Smooth muscle cell (in vitro differentiated cells): ENCODE data around the gene ALG9. TPM values are rescaled to one million over a fixed set of nuclear protein-coding genes. Genes with fewer than 3 reads are reported as not detected.
"Not testable (repeated sequence)": the region's sequence is repeated elsewhere in the genome, so short reads cannot be mapped to it uniquely, and the experiment has no call there.

Experiments used
- DNase-seq: peaks from one replicate; lab custom pipeline; 2025; ENCODE audit not compliant: unreplicated experiment; lab: John Stamatoyannopoulos, UW
- H2AFZ ChIP-seq: fragments of 200-600 bp; sonication (generic); 2 replicates; pipeline ENCODE4 v1.6.0; 2016; ENCODE audit warnings: antibody characterized with exemption, low read depth, mild to moderate bottlenecking
- H3F3A ChIP-seq: fragments of 200-600 bp; sonication (generic); 2 replicates; pipeline ENCODE4 v1.6.0; 2017; ENCODE audit warnings: antibody characterized with exemption, low read depth
- H3K27ac ChIP-seq: fragments of 200-600 bp; sonication (generic); 2 replicates; pipeline ENCODE4 v1.5.1; 2016; ENCODE audit warnings: low read depth, mild to moderate bottlenecking
- H3K27me3 ChIP-seq: fragments of 200-600 bp; sonication (generic); 2 replicates; pipeline ENCODE4 v1.6.1; 2016; ENCODE audit warnings: low read depth, mild to moderate bottlenecking
- H3K36me3 ChIP-seq: fragments of 200-600 bp; sonication (generic); 2 replicates; pipeline ENCODE4 v1.5.1; 2016; ENCODE audit warnings: low read depth
- H3K4me1 ChIP-seq: fragments of 200-600 bp; sonication (generic); 2 replicates; pipeline ENCODE4 v1.5.1; 2016; ENCODE audit warnings: low read depth
- H3K4me2 ChIP-seq: fragments of 200-600 bp; sonication (generic); 2 replicates; pipeline ENCODE4 v1.6.0; 2016; ENCODE audit warnings: mild to moderate bottlenecking
- H3K4me3 ChIP-seq: fragments of 200-600 bp; sonication (generic); 2 replicates; pipeline ENCODE4 v1.5.1; 2016; ENCODE audit warnings: mild to moderate bottlenecking
- H3K79me2 ChIP-seq: fragments of 200-600 bp; sonication (generic); 2 replicates; pipeline ENCODE4 v1.6.0; 2016; ENCODE audit warnings: low read depth, mild to moderate bottlenecking
- H3K9ac ChIP-seq: fragments of 200-600 bp; sonication (generic); 2 replicates; pipeline ENCODE4 v1.6.0; 2016; ENCODE audit warnings: low read depth
- H3K9me3 ChIP-seq: fragments of 200-600 bp; sonication (generic); replicated peaks from 2 replicates; pipeline ENCODE4 v1.5.1; 2016; ENCODE audit warnings: low read depth
- H4K20me1 ChIP-seq: fragments of 200-600 bp; sonication (generic); 2 replicates; pipeline ENCODE4 v1.6.0; 2016; ENCODE audit warnings: low read depth
- WGBS: methylation state at CpG from one replicate; pipeline ENCODE4 v1.1.7; 2016; ENCODE audit warnings: low lambda C conversion rate; 5-methylcytosine and 5-hydroxymethylcytosine counted together
- polyA plus RNA-seq: library from polyadenylated mRNA; unstranded; fragments of >200 nt; fragmentation: Nextera tagmentation; extraction: Ambion mirVana; gene quantifications from 2 replicates; pipeline ENCODE4 v1.2.1, GENCODE V29; 2016
- total RNA-seq: library from RNA; depleted of rRNA; stranded (reverse); fragments of >200 nt; gene quantifications from 2 replicates; pipeline ENCODE4 v1.2.3, GENCODE V29; 2014
- TF ChIP-seq, protein P1 (sequence below): fragments of 200-600 bp; sonication (generic); IDR thresholded peaks from 2 replicates; pipeline ENCODE4 v1.5.1; 2017; ENCODE audit warnings: borderline replicate concordance, mild to moderate bottlenecking, antibody characterized with exemption; ENCODE audit not compliant: insufficient read depth, poor library complexity, severe bottlenecking

ALG9 gene
- total and polyA plus RNA-seq, 2 experiments from 2014 or later = 70.5 to 116 TPM

DNA sequence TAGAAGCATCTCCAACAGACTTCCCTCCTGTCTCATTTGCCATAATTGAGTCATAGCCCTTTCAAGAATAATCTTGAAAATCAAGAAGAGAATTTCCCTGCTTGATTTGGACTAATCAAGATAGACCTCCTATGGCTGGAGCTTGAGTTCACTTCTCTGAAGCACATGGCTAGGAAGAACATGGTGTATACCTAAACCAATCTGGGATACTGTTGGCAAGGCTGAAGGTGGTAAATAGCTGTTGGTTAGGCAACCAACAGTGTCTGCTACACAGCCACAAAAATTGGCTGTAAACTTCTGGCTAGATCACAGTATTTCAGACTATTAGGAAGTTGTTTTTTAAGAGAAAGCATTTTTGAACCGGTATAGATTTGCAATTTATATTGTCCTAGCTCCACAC lies 35.3 kb upstream of the ALG9 start:
- no peak overlapping the region for H3K27ac ChIP-seq
- H3K36me3 ChIP-seq = no peaks in the 10 kb centered on the region
- TF ChIP-seq, protein P1, sequence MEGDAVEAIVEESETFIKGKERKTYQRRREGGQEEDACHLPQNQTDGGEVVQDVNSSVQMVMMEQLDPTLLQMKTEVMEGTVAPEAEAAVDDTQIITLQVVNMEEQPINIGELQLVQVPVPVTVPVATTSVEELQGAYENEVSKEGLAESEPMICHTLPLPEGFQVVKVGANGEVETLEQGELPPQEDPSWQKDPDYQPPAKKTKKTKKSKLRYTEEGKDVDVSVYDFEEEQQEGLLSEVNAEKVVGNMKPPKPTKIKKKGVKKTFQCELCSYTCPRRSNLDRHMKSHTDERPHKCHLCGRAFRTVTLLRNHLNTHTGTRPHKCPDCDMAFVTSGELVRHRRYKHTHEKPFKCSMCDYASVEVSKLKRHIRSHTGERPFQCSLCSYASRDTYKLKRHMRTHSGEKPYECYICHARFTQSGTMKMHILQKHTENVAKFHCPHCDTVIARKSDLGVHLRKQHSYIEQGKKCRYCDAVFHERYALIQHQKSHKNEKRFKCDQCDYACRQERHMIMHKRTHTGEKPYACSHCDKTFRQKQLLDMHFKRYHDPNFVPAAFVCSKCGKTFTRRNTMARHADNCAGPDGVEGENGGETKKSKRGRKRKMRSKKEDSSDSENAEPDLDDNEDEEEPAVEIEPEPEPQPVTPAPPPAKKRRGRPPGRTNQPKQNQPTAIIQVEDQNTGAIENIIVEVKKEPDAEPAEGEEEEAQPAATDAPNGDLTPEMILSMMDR = no peak
- H3K4me1 ChIP-seq = no peaks in the 10 kb centered on the region
- no peak overlapping the region for H3K4me3 ChIP-seq
- no peaks in the 10 kb centered on the region for H4K20me1 ChIP-seq
- 96% methylated on average over 1 of the region's 1 CpG for WGBS
- no peak for DNase-seq
- H3K27me3 ChIP-seq = no peaks in the 10 kb centered on the region
- H3K9me3 ChIP-seq = no peaks in the 10 kb centered on the region
- H3K9ac ChIP-seq = no peak overlapping the region
- no peaks in the 10 kb centered on the region for H3K79me2 ChIP-seq
- H3K4me2 ChIP-seq = no peak overlapping the region
- no peaks in the 10 kb centered on the region for H3F3A ChIP-seq
- H2AFZ ChIP-seq = no peak overlapping the region

DNA sequence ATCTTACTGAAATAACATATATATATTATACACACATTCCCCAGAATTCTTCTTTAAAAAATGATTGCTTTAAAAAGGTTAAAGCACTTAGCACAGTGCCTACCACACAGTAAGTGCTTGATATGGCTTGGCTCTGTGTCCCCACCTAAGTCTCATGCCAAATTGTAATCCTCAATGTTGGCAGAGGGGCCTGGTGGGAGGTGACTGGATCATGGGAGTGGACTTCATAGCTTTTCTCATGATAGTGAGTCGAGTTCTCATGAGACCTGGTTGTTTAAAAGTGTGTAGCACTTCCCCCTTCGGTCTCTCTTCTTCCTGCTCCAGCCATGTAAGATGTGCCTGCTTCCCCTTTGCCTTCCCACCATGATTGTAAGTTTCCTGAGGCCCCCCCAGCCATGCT lies 34.0 kb upstream of the ALG9 start:
- Histone ChIP-seq H3K27me3 (no peaks in the 10 kb centered on the region), H2AFZ (no peak overlapping the region), H3K27ac (no peak overlapping the region), H3F3A (no peaks in the 10 kb centered on the region), H3K79me2 (no peaks in the 10 kb centered on the region), H3K36me3 (no peaks in the 10 kb centered on the region), H3K4me3 (no peak overlapping the region), H3K4me1 (no peaks in the 10 kb centered on the region), H3K9ac (no peak overlapping the region), H4K20me1 (no peaks in the 10 kb centered on the region), H3K9me3 (no peaks in the 10 kb centered on the region), H3K4me2 (no peak overlapping the region)
- no peak for DNase-seq
- TF ChIP-seq, protein P1 = no peak
- WGBS = 79% methylated on average over 2 of the region's 2 CpGs

DNA sequence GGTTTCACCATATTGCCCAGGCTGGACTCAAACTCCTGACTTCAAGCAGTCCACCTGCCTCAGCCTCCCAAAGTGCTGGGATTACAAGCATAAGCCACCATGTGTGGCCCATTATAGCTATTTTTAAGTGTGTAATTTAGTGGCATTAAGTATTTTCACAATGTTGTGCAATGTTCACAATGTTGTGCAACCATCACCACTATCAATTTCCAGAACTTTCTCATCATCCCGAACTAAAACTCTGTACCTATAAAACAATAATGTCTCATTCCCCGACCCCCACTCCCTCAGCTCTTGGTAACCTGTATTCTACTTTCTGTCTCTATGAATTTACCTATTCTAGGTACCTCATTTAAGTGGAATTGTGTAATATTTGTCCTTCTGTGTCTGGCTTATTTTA lies 15.5 kb upstream of the ALG9 start:
- H3K27me3 ChIP-seq = no peaks in the 10 kb centered on the region
- no peaks in the 10 kb centered on the region for H3K9me3 ChIP-seq
- H3K27ac ChIP-seq = no peak overlapping the region
- no peak overlapping the region for H3K9ac ChIP-seq
- no peaks in the 10 kb centered on the region for H3K36me3 ChIP-seq
- H3K79me2 ChIP-seq = no peaks in the 10 kb centered on the region
- H2AFZ ChIP-seq = no peak overlapping the region
- H3F3A ChIP-seq = no peaks in the 10 kb centered on the region
- TF ChIP-seq, protein P1 = no peak
- H3K4me1 ChIP-seq = no peaks in the 10 kb centered on the region
- no peak overlapping the region for H3K4me2 ChIP-seq
- no peak for DNase-seq
- no peak overlapping the region for H3K4me3 ChIP-seq
- H4K20me1 ChIP-seq = no peaks in the 10 kb centered on the region
- WGBS = 85% methylated on average over 2 of the region's 2 CpGs

DNA sequence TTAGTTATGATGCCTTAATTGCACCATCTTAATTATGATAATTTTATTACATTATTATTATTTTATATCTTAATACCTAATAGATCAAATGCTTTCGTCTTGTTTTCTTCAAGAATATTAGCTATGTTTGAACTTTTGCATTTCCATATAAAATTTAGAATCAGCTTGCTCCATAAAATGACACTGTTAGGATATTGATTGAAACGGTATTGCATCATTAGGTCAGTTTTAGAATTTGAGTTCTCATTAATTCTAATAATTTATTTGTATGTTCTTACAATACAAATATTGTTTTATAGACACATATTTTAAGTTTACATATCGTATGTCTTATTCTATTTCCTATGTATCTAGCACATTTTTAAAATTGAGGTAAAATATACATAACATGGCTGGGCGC lies 14.7 kb upstream of the ALG9 start:
- no peaks in the 10 kb centered on the region for H3K27me3 ChIP-seq
- no peaks in the 10 kb centered on the region for H3K4me1 ChIP-seq
- H3K4me2 ChIP-seq = no peak overlapping the region
- 95% methylated on average over 4 of the region's 4 CpGs for WGBS
- no peaks in the 10 kb centered on the region for H3F3A ChIP-seq
- no peak overlapping the region for H3K27ac ChIP-seq
- H3K4me3 ChIP-seq = no peak overlapping the region
- H3K79me2 ChIP-seq = no peaks in the 10 kb centered on the region
- no peak overlapping the region for H2AFZ ChIP-seq
- TF ChIP-seq, protein P1 = no peak
- no peak for DNase-seq
- H3K36me3 ChIP-seq = no peaks in the 10 kb centered on the region
- no peaks in the 10 kb centered on the region for H3K9me3 ChIP-seq
- no peaks in the 10 kb centered on the region for H4K20me1 ChIP-seq
- H3K9ac ChIP-seq = no peak overlapping the region

DNA sequence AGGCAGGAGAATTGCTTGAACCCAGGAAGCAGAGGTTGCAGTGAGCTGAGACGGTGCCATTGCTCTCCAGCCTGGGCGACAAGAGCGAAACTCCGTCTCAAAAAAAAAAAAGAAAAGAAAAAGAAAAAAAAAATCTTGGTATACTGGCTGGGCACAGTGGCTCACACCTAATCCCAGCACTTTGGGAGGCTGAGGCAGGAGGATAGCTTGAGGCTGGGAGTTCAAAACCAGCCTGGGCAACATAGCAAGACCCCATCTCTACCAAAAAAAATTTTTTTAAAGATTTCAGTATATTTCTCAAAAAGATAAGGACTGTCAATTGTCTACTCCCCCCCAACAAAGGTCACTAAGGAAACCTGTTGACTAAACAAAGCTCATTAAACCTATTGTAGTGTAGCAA lies 13.7 kb upstream of the ALG9 start:
- WGBS = 70% methylated on average over 4 of the region's 4 CpGs
- H2AFZ ChIP-seq, H4K20me1 ChIP-seq, H3K4me3 ChIP-seq, H3K27ac ChIP-seq, H3K4me2 ChIP-seq, H3K9me3 ChIP-seq, DNase-seq, H3K9ac ChIP-seq, H3K79me2 ChIP-seq, H3K4me1 ChIP-seq, H3K27me3 ChIP-seq, H3K36me3 ChIP-seq, H3F3A ChIP-seq: not testable (repeated sequence)
